ENCODE measurements around the gene MYH14.

MYH14 gene

DNA sequence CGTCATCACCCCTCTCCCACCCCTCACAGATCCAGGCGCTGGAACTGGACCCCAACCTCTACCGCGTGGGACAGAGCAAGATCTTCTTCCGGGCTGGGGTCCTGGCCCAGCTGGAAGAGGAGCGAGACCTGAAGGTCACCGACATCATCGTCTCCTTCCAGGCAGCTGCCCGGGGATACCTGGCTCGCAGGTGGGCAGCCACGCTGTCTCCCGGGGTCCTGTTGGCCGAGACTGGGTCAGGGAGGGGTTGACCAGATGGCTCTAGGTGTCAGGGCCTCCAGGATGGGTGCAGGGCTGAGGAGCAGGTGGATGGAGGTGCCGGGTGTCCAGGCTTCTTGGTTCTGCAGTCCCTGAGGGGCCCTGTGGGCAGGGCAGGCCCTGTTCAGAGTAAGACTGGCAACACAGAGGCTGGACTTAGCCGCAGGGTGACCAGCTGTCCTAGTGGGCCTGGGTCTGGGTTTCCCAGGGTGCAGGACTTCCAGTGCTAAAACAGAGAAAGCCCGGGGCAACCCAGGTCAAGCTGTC, 58.1 kb downstream of the MYH14 start:
- no peak for DNase-seq (ENCODE audit: low read depth)

DNA sequence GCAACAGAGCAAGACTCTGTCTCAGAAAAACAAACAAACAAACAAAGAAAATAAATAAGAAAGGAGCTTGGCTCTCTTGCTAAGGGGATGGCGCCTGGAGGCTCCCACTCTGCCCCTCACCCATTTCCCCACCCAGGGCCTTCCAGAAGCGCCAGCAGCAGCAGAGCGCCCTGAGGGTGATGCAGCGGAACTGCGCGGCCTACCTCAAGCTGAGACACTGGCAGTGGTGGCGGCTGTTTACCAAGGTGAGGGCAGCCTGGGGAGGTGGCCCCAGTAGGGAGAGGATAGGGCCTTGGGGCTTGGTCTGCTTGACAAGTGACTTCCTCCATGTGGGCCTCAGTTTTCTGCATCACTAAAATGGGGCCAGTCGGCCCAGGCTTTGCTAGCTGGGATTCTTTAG, 59.8 kb downstream of the MYH14 start:
- no peak for DNase-seq (ENCODE audit: low read depth)

DNA sequence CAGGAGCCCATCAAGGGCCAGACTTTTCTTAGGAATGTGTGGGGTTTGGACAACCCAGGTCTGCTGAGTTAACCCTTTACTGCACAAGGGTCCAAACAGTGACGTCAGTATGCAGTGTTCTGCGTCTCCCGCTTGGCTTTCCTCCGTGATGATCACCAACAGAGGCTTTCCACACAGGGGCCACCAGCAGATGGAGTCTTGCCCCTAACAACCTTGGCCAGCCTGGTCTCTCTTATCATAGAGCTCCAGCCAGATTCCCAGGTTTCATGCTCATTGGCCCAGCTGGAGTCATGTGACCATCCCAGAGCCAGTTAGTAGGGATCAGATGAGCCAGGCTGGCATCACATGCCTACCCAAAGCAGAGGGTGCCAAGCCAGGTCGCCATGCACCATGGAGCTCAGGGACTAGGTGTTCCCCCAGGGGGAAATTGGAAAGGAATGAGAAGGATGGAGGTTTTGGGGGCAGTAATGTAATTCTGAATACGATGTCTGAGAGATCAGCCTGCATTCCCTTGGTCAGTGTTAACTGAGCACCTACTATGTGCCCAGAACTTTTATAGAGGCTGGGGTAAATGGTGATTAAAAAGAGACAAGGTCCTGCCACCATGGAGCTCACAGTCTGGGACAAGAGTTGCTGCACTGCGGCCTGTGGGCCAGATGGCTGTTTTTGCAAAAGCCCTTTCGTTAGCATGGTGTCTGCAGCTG, 61.2 kb downstream of the MYH14 start:
- DNase-seq (ENCODE audit: low read depth) = no peak

DNA sequence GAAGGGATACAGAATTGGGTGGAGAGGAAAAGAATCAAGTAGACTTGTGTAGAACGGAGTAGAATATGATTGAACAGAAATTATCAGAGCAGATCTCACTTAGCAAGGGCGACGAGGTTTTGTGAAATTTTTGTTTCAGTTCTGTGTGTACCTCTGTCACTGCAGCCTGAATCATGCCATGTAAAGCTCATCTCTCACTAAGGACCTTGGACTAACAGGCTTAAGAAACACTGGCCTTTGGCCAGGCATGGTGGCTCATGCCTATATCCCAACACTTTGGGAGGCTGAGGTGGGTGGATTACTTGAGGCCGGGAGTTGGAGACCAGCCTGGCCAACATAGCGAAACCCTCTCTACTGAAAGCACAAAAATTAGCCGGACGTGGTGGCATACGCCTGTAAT, 62.6 kb downstream of the MYH14 start:
- no peak for DNase-seq (ENCODE audit: low read depth)

DNA sequence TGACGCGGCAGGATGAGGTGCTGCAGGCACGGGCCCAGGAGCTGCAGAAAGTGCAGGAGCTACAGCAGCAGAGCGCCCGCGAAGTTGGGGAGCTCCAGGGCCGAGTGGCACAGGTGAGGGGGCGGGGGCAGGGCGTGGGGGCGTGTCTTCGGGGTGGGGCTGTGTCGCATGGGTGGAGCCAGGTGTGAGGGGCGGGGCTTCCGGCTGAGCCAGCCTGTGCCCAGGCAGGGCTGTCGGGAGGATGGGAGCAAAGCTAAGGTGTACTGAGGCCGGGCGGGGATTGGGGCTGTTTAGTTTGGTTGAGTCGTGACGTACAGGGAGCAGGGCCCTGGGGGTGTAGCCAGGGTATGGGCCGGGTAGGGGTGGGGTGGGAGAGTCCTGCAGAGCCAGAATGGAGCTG, 63.5 kb downstream of the MYH14 start:
- DNase-seq (ENCODE audit: low read depth) = no peak

DNA sequence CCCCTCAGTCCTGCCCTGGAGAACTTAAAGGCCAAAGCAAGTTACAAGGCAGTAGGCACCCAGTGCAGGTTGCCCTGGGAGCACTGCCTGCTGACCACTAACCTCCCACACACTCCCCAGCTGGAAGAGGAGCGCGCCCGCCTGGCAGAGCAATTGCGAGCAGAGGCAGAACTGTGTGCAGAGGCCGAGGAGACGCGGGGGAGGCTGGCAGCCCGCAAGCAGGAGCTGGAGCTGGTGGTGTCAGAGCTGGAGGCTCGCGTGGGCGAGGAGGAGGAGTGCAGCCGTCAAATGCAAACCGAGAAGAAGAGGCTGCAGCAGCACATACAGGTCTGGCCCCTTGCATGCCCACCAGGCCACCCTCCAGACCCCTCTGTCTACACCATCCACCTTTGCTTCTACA, 64.6 kb downstream of the MYH14 start:
- no peak for DNase-seq (ENCODE audit: low read depth)

DNA sequence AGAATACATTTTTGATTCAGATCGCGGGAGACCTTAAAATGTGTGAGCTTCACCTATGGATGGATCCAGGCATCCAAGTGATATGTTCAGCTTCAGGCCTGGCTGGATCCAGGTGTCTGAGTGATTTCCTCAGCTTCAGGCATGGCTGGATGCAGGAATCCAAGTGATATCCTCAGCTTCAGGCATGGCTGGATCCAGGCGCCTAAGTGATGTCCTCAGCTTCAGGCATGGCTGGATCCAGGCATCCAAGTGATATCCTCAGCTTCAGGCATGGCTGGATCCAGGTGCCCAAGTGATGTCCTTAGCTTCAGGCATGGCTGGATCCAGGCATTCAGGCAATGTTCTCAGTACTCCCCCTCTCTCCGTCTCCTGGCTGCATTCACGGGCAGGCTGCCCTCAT, 65.1 kb downstream of the MYH14 start:
- DNase-seq (ENCODE audit: low read depth) = no peak

DNA sequence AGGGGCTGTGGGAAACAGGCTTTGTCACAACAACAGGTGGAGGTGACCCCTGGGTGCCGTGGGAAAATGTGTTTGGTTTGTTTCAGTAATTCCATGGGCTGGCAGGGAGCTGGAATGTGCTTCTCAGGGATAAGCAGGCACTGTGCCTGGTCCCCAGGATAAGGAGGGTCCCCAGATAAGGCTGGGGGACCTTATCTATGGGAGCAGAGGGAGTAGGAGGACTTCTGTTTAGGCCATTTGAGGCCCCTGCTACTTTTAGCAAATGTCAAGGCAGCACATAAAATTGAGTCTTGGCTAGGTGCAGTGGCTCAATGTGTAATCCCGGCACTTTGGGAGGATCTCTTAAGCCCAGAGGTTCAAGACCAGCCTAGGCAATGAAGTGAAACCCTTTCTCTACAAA, 66.2 kb downstream of the MYH14 start:
- no peak for DNase-seq (ENCODE audit: low read depth)

DNA sequence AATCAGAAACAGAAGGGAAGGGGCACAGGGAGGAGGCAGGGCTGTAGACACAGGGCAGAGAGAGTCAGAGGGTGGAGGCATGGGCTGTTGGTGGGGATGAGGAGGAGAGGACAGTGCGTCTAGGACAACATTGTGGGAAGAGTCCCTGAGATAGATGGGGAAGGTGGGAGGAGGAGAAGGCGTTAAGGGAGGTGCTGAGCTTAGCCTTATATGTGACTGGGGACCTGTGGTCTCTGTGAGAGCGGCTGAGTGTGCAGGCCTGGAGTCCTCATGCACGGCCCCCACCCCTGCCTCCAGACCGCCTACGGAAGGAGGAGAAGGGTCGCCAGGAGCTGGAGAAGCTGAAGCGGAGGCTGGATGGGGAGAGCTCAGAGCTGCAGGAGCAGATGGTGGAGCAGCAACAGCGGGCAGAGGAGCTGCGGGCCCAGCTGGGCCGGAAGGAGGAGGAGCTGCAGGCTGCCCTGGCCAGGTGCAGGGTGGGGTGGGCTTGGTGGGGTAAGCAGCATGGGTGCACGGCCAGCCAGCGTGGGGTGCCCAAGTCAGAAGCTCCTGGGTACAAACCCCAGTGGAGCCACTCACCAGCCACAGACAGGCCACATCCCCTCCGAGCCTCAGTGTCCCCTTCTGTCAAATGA, 69.0 kb downstream of the MYH14 start:
- no peak for DNase-seq (ENCODE audit: low read depth)

DNA sequence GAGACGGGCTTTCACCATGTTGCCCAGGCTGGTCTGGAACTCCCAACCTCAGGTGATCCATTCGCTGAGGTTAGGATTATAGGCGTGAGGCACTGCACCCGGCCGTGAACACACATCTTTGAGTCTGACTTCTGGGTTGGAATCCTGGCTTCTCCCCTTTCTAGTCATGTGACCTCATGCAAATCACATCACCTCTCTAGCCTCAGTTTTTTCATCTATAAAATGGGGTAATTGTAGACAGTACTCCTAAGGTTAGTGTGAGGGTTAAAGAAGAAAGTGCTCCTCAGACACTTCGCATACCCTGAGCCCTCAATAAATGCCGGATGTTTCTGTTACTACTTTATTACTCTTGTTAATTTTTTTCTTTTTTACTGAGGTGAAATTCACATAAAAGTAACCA, 70.4 kb downstream of the MYH14 start:
- no peak for DNase-seq (ENCODE audit: low read depth)

DNA sequence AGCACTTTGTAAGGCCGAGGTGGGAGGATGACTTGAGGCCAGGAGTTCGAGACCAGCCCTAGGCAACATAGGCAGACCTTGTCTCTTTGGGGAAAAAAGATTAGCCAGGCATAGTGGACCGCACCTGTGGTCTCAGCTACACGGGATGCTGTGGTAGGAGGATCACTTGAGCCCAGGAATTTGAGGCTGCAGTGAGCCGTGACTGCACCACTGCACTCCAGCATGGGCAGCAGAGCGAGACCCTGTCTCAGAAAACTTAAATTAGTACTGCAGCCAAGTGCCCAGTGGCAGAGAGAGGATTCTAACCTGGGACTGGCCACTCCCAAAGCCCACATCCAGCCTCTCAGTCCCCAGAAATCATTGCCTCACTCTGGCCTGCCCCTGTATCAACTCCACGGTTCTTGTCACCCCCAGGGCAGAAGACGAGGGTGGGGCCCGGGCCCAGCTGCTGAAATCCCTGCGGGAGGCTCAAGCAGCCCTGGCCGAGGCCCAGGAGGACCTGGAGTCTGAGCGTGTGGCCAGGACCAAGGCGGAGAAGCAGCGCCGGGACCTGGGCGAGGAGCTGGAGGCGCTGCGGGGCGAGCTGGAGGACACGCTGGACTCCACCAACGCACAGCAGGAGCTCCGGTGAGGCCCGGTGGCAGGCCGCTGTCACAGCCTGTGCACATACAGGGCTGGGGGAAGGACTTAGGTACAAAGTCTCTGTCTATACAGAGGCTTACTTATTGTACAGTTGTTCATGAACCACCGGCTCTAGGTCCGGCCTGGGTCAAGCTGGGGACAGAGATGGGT, 72.4 kb downstream of the MYH14 start:
- no peak for DNase-seq (ENCODE audit: low read depth)

DNA sequence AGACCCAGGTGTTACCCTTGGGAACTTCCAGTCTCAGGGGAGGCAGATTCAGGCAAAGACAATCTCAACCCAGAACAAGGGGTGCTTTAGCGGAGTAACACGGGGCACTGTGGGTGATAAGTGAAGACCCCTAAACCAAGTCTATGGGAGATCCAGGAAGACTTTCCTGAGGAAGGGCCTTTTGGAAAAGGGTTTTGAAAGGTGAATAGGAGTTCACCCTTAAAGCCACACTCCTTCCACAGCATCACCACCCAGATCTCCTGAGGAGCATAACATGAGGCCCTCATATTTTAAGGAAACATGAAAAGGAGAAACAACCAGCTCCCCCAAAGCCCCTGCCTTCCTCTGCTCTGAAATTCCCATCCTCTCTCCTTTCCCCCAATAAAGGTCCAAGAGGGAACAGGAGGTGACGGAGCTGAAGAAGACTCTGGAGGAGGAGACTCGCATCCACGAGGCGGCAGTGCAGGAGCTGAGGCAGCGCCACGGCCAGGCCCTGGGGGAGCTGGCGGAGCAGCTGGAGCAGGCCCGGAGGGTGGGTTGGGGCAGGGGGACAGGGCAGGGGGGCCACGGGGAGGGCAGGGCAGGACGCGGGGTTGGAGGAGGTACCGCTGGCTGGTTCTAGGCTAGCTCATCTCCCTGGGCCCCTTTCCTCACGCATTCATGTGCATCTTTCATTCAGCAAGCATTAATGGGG, 73.1 kb downstream of the MYH14 start:
- no peak for DNase-seq (ENCODE audit: low read depth)

DNA sequence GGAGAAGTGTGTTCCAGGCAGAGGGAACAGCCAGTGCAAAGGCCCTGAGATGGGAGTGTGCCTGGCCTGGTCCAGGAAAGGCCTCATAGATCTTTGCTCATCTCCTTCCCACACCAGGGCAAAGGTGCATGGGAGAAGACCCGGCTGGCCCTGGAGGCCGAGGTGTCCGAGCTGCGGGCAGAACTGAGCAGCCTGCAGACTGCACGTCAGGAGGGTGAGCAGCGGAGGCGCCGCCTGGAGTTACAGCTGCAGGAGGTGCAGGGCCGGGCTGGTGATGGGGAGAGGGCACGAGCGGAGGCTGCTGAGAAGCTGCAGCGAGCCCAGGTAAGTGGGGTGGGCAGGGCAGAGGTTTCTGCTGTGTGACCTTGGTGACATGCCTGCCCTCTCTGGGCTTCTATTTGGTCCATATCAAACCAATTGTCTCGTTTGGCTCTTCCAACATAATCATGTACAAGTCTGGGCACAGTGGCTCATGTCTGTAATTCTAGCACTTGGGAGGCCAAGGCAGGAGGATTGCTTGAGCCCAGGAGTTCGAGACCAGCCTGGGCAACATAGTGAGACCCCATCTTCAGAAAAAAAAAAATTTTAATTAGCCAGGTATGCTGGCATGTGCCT, 74.7 kb downstream of the MYH14 start:
- DNase-seq (ENCODE audit: low read depth) = no peak

DNA sequence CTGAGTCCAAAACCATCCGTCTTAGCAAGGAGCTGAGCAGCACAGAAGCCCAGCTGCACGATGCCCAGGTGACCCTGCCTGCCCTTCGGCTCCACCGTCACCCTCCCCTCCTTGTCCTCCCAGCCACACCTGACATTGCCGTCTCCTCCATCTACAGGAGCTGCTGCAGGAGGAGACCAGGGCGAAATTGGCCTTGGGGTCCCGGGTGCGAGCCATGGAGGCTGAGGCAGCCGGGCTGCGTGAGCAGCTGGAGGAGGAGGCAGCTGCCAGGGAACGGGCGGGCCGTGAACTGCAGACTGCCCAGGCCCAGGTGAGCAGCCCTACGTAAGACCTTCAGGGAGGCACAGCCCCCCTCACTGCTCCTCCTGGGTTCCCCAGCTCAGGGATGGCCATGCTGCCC, 76.7 kb downstream of the MYH14 start:
- no peak for DNase-seq (ENCODE audit: low read depth)

DNA sequence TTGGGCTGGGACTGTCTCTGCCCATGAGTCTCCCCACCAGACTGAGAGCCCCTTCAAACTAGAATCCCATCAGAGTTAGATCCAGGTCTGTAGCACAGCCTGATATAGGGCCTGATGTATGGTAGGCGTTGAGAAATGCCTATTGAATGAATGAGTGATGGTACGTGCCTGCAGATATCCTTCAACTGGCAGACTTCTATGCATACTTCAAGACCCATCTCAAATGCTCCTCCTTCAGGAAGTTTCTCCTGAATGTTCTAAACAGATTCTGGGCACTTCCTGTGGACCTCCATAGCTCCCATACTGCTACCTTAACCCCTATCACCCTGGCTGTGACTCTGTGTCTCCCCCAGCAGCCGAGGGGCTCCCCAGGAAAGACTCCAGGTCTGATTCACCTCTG, 77.6 kb downstream of the MYH14 start:
- DNase-seq (ENCODE audit: low read depth) = no peak

DNA sequence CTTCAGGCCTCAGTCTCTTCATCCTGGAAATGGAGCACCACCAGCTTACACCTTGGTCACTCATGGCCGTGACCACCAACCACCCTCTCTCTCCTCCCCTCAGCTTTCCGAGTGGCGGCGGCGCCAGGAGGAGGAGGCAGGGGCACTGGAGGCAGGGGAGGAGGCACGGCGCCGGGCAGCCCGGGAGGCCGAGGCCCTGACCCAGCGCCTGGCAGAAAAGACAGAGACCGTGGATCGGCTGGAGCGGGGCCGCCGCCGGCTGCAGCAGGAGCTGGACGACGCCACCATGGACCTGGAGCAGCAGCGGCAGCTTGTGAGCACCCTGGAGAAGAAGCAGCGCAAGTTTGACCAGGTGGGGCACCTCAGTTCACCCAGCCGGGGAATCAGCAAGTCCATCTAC, 78.1 kb downstream of the MYH14 start:
- DNase-seq (ENCODE audit: low read depth) = no peak

DNA sequence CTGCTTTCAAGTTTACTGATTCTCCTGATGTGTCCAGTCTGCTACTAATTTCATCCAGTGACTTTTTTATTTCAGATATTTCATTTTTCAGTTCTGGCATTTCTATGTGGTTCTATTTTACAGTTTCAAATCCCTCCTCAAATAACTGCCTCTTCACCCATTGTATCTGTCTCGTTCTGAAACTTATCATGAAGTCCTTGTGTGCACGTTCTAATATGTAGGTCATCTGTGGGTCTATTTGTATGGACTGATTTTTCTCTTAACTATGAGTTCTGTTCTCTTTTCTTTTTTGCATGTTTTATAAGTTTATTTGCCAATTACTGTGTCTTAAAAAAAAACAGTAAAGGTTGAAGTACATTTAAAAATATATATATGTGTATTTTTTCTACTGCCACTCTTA, 82.4 kb downstream of the MYH14 start:
- no peak for DNase-seq (ENCODE audit: low read depth)

DNA sequence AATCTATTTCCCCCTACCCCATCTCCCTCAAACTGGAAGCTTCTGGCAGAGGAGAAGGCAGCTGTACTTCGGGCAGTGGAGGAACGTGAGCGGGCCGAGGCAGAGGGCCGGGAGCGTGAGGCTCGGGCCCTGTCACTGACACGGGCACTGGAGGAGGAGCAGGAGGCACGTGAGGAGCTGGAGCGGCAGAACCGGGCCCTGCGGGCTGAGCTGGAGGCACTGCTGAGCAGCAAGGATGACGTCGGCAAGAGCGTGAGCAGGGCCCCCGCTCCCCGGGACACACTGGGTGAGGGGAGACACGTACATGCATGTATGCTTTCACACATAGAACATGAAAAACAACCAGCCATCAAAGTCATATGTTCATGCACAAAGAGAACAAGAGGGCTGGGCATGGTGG, 83.0 kb downstream of the MYH14 start:
- no peak for DNase-seq (ENCODE audit: low read depth)

DNA sequence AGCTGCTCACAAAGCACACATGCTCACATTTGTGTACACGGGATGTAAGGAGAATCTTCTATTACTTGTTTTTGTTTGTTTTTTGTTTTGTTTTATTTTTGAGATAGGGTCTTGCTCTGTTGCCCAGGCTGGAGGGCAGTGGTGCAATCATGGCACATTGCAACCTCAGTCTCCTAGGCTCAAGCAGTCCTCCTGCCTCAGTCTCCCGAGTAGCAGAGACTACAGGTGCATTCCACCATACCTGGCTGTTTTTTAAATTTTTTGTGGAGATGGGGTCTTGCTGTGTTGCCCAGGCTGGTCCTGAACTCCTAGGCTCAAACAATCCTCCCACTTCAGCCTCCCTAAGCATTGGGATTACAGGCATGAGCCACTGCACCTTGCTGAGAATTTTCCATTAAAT, 83.9 kb downstream of the MYH14 start:
- no peak for DNase-seq (ENCODE audit: low read depth)

DNA sequence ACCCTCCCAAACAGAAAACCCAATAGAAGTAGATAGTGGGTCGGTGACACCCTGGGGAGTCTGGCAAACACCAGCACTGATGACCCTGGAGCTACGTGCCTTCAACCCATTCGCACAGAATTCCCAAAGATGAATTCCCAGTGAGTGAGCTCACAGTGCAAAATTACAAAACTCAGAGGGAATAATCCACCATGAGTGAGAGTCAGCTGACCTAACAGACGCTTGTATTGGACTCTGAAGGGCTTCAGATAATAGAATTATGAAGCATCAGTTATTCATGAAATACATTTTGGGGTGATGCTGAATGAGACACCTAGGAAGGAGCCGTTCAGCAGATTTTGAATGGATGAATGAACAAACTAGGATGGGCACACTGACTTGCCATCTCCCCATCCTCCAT, 85.5 kb downstream of the MYH14 start:
- DNase-seq (ENCODE audit: low read depth) = no peak

DNA sequence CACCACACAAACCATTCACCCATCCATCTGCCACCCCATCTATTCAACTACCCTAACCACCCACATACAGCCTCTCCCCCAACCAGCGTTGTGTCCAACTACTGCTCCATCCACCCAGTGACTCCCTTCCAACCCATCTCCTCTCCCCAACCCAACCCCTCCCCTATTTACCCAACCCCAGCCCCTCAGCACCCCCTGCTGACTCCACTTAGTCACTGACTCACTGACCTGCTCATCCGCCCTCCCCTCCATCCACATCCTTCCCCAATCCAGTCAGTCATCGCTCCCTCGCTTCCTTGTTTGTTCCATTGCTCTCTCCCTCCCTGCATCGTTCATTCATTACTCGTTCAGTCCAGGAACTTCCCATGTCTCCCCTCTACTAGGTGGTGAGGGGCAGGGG, 86.6 kb downstream of the MYH14 start:
- DNase-seq (ENCODE audit: low read depth) = no peak

DNA sequence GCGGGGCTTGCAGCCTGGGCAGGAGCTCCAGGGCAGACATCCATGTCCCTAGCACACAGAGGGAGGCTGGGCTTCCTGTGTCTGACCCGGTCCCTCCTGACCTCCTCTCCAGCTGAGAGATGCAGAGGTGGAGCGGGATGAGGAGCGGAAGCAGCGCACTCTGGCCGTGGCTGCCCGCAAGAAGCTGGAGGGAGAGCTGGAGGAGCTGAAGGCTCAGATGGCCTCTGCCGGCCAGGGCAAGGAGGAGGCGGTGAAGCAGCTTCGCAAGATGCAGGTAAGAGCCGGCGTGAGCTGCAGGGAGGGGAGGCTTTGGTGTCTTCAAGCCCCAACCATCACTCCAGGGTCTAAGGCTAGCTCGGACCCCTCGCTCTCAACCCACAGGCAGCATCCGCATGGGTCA, 87.4 kb downstream of the MYH14 start:
- DNase-seq (ENCODE audit: low read depth) = no peak
